CD1c-positive myeloid dendritic cell (primary cell): Measurements from ENCODE around the gene OR2W3.

ENCODE experiments used
- DNase-seq: peaks from one replicate; pipeline ENCODE4 v3.0.0-alpha.2; 2016; ENCODE audit errors: extremely low spot score

Gene OR2W3

GRCh38 chr1:247895163-247895637 lies at the start of gene OR2W3:
OR2W3 (plus strand) TSS chr1:247895587; CDS start chr1:247895587, 0 bp downstream.
- no peak for DNase-seq

- DNase-seq: no peak
Measured at GRCh38 chr1:247845693-247846017, 49.7 kb upstream of the OR2W3 start.

GRCh38 chr1:247848346-247848745 lies 47.0 kb upstream of the OR2W3 start:
- no peak for DNase-seq

- DNase-seq: no peak
Measured at GRCh38 chr1:247849616-247850015, 45.8 kb upstream of the OR2W3 start.

- no peak for DNase-seq
Measured at GRCh38 chr1:247854899-247855545, 40.4 kb upstream of the OR2W3 start.

GRCh38 chr1:247855911-247856310 lies 39.5 kb upstream of the OR2W3 start:
- no peak for DNase-seq

GRCh38 chr1:247857069-247857984 lies 38.1 kb upstream of the OR2W3 start, which contains the start of gene TRIM58:
TRIM58 (plus strand) TSS chr1:247857187; CDS start chr1:247857247, 60 bp downstream.
- DNase-seq: peak; percentile 10

GRCh38 chr1:247857985-247858619 lies 37.3 kb upstream of the OR2W3 start:
- no peak for DNase-seq

GRCh38 chr1:247862756-247863155 lies 32.6 kb upstream of the OR2W3 start:
- DNase-seq: no peak

GRCh38 chr1:247864644-247865043 lies 30.7 kb upstream of the OR2W3 start:
- DNase-seq: no peak

GRCh38 chr1:247865416-247865815 lies 30.0 kb upstream of the OR2W3 start:
- no peak for DNase-seq

- no peak for DNase-seq
Measured at GRCh38 chr1:247883346-247883745, 12.0 kb upstream of the OR2W3 start.

GRCh38 chr1:247884797-247885413 lies 10.5 kb upstream of the OR2W3 start:
- DNase-seq: no peak

GRCh38 chr1:247895976-247896375 lies 589 bp downstream of the OR2W3 start:
- DNase-seq: no peak

- DNase-seq: no peak
Measured at GRCh38 chr1:247904122-247904521, 8.7 kb downstream of the OR2W3 start.

- DNase-seq: no peak
Measured at GRCh38 chr1:247905181-247905580, 9.8 kb downstream of the OR2W3 start.

GRCh38 chr1:247905910-247906503 lies 10.6 kb downstream of the OR2W3 start:
- no peak for DNase-seq

GRCh38 chr1:247906504-247907047 lies 11.2 kb downstream of the OR2W3 start:
- DNase-seq: peak; percentile 43

GRCh38 chr1:247908766-247909165 lies 13.4 kb downstream of the OR2W3 start:
- no peak for DNase-seq

GRCh38 chr1:247913786-247914185 lies 18.4 kb downstream of the OR2W3 start:
- no peak for DNase-seq

GRCh38 chr1:247914941-247915662 lies 19.7 kb downstream of the OR2W3 start:
- no peak for DNase-seq
